Heart left ventricle (tissue), 16 donors: ENCODE results near the gene CCNQ. TPM values are rescaled to one million over a fixed set of nuclear protein-coding genes. Genes with fewer than 3 reads are reported as not detected.

Experiments
- ATAC-seq, 4 donors: fragments of 200-7000 bp; cut with Tn5 transposase; one replicate each; pipeline ENCODE4 v1.9.1; 2020 to 2022; ENCODE audit warnings: moderate library complexity in 4 of 4, mild to moderate bottlenecking in 3 of 4, moderate number of reproducible peaks in 1 of 4
- DNase-seq, 5 donors: peaks; one replicate each; pipeline ENCODE4 v3.0.0-alpha.2; 2020
- H3K27ac ChIP-seq, 12 donors: fragments of 200-600 bp; sonication (generic) in 4 of 12; one replicate each; pipeline versions ENCODE4 v1.5.0 to v1.8.0; 2016 to 2022; ENCODE audit warnings: mild to moderate bottlenecking in 2 of 12
- H3K27me3 ChIP-seq, 9 donors: fragments of 200-600 bp; sonication (generic) in 2 of 9; one replicate each; pipeline versions ENCODE4 v1.5.1 to v1.8.0; 2016 to 2022; ENCODE audit warnings: mild to moderate bottlenecking in 3 of 9
- H3K36me3 ChIP-seq, 9 donors: fragments of 200-600 bp; sonication (generic) in 2 of 9; one replicate each; pipeline versions ENCODE4 v1.5.0 to v1.8.0; 2018 to 2022; ENCODE audit warnings: mild to moderate bottlenecking in 2 of 9
- H3K4me1 ChIP-seq, 12 donors: fragments of 200-600 bp; sonication (generic) in 4 of 12; one replicate each; pipeline versions ENCODE4 v1.5.0 to v1.8.0; 2016 to 2022; ENCODE audit warnings: mild to moderate bottlenecking in 3 of 12
- H3K4me3 ChIP-seq, 12 donors: fragments of 200-600 bp; sonication (generic) in 4 of 12; one replicate each; pipeline versions ENCODE4 v1.5.0 to v1.8.0; 2017 to 2022; ENCODE audit warnings: mild to moderate bottlenecking in 9 of 12, moderate library complexity in 4 of 12
- H3K9me3 ChIP-seq, 12 donors: fragments of 200-600 bp; sonication (generic) in 4 of 12; one replicate each; pipeline versions ENCODE4 v1.5.0 to v1.8.0; 2016 to 2022; ENCODE audit warnings: mild to moderate bottlenecking in 1 of 12
- CTCF ChIP-seq, 12 donors: fragments of 200-600 bp; sonication (generic) in 4 of 12; IDR thresholded peaks; one replicate each; pipeline versions ENCODE4 v1.5.0 to v1.8.0; 2018 to 2022; ENCODE audit warnings: antibody characterized with exemption in 12 of 12, mild to moderate bottlenecking in 5 of 12
- POLR2A ChIP-seq, 2 donors: fragments of 450-650 bp; IDR thresholded peaks; one replicate each; pipeline ENCODE4 v1.6.1; 2017; ENCODE audit warnings: antibody characterized with exemption in 2 of 2, mild to moderate bottlenecking in 2 of 2, moderate library complexity in 2 of 2
- WGBS, 4 donors: extraction: QIAGEN DNeasy Blood & Tissue Kit in 2 of 4; methylation state at CpG; one replicate each; pipeline versions ENCODE4 v1.1.5 to v1.1.7; 2013 to 2018; 5-methylcytosine and 5-hydroxymethylcytosine counted together
- intact Hi-C, 10 donors: fragments of 100-400 bp; cut with DNase I; formaldehyde crosslinking; loops; one replicate each; pipeline versions ENCODE4 v1.11.1 to v1.14.2; 2022
- polyA plus RNA-seq, 2 donors: library from polyadenylated mRNA; stranded (reverse); fragments of 200-250 nt; gene quantifications; one replicate each; pipeline ENCODE4 v1.2.3, GENCODE V29; 2013
- total RNA-seq, 9 donors: library from RNA; depleted of rRNA in 2 of 9; stranded (reverse); fragments of >200 nt in 2 of 9; fragmentation: NEBNext Ultra II Directional in 3 of 9; extraction: Animal tissue kit (Norgen Biotek cat#: 25700) in 3 of 9; gene quantifications; one replicate each; pipeline versions ENCODE4 v1.1.0 to v1.2.4, GENCODE V29; 2016 to 2023
- donor health status: ischemic (EF 13 %, LVEDD 7.1; RV severe dilation, severe dysfunction).
- donor health status: healthy with polysubstance abuse.
- donor health status: DM: no; HTN: yes; CAD: no.
- donor health status: DM: no; HTN: no; CAD: no.
- donor health status: ischemic (EF 25% LVEDD 6.9; RV normal size, moderate dysfunction).
- donor health status: ischemic (EF 25% LVEDD 5.7; RV mildly dilated, moderate dysfunction).
- donor health status: healthy.
- donor health status: DM: yes; HTN: yes; CAD: no.
- donor health status: ischemic (EF 35%, LVEDD 5.7; RV mildly dilated, moderate dysfunction).
- donor health status: nonischemic (EF 11% LVEDD 7.7; RV severe dilation, severe dysfunction).
- donor health status: DM: yes; HTN: yes; CAD: no.
- donor health status: PGD.
- donor health status: ischemic (EF 29% LVEDD 5.4; RV normal size, mild dysfunction).
- donor health status: nonischemic (EF 23%, LVEDD 6.1; RV moderate dilation, normal function).

Gene CCNQ
- total and polyA plus RNA-seq, 11 donors = 16.2 to 126 (median 46.5) TPM

- intact Hi-C loops = loop anchor here in 5 of 10 donors (5.0 kb wide), 3 partner anchors 34 to 94 kb away; no protein-coding TSS in a partner anchor
- DNase-seq (peak in 1 of 5 donors; percentile 12), ATAC-seq (no peak)
- H3K36me3 ChIP-seq = no peaks in the 10 kb centered on the region
- H3K4me1 ChIP-seq = peaks cover 0 to 38% (median 0%) of the 10 kb centered on the region in 12 donors
- no peak overlapping the region for H3K4me3 ChIP-seq
- no peak for TF ChIP-seq CTCF (IDR thresholded peaks at IDR 0.05)
- no peak for TF ChIP-seq POLR2A (IDR thresholded peaks at IDR 0.05)
- H3K27me3 ChIP-seq = peaks cover 3 to 79% (median 32%) of the 10 kb centered on the region in 9 donors
- 53 to 76% (median 62%) methylated on average over 10 of the region's 10 CpGs for WGBS, 4 donors
- H3K9me3 ChIP-seq = no peaks in the 10 kb centered on the region
- no peak overlapping the region for H3K27ac ChIP-seq
These were observed 47.1 kb upstream of the CCNQ start for GRCh38 chrX:153645921-153646488.

GRCh38 chrX:153645151-153645550 is 46.2 kb upstream of the CCNQ start:
- Histone ChIP-seq H3K27me3 (peaks cover 3 to 83% (median 32%) of the 10 kb centered on the region in 9 donors), H3K4me3 (no peak overlapping the region), H3K27ac (no peak overlapping the region), H3K36me3 (no peaks in the 10 kb centered on the region), H3K4me1 (peaks cover 0 to 38% (median 0%) of the 10 kb centered on the region in 12 donors), H3K9me3 (no peaks in the 10 kb centered on the region)
- 58 to 70% (median 63%) methylated on average over 6 of the region's 6 CpGs for WGBS, 4 donors
- intact Hi-C loops = loop anchor here in 5 of 10 donors (5.0 kb wide), 3 partner anchors 33 to 93 kb away; no protein-coding TSS in a partner anchor
- DNase-seq = peak in 2 of 5 donors; percentile 2
- no peak for ATAC-seq
- TF ChIP-seq CTCF (IDR thresholded peaks at IDR 0.05) = no peak
- TF ChIP-seq POLR2A (IDR thresholded peaks at IDR 0.05) = no peak

DNA sequence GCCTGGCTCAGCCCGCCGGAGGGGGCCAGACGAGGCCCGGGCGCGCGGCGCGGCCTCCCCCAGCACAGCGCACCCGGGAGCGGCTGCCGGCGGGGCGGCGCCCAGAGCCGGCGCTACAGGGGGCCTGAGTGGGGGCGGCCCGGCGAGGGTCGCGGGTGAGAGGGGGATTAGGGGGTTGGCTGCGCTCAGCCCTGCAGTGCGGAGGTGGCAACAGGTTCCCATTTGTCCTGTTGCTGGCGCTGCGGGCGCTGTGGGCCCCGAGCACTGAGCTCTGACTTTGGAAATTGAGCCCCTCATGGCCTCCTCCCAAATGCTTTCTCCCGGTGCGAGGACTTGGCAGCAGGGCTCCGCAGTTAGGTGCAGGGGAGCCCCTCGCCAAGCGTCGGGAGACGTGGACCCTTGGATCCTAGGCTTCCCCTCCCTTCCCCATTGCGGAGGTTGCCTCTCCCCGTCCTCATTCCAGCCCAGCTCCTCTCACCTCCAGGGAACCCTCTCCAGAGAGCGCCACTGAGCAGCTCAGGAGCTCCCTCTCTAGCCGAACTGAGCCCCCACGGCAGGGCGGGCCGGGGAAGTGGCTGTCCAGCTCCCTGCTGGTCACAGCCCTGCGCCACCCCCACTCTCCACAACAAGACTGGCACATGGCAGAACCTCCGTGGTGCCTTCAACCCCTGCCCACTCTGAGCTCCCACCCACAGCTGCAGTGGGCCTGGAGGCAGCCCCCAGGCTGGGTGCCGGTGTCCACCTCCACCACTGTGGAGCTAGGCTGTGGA is 45.6 kb upstream of the CCNQ start:
- intact Hi-C loops = loop anchor here in 5 of 10 donors (5.0 kb wide), 3 partner anchors 32 to 92 kb away; no protein-coding TSS in a partner anchor
- Histone ChIP-seq H3K4me1 (peaks cover 0 to 38% (median 0%) of the 10 kb centered on the region in 12 donors), H3K27me3 (peaks cover 3 to 85% (median 32%) of the 10 kb centered on the region in 9 donors), H3K4me3 (peak overlapping the region in 1 of 12 donors; percentile 19), H3K27ac (no peak overlapping the region), H3K36me3 (no peaks in the 10 kb centered on the region), H3K9me3 (no peaks in the 10 kb centered on the region)
- ATAC-seq (no peak), DNase-seq (peak in 2 of 5 donors; percentile 22 to 28)
- TF ChIP-seq POLR2A (IDR thresholded peaks at IDR 0.05) (no peak), CTCF (IDR thresholded peaks at IDR 0.05) (no peak)
- 4 to 39% (median 21%) methylated on average over 12 to 46 of the region's 46 CpGs for WGBS, 4 donors
